Caco-2 (cell line): ENCODE data around the gene TNFSF4. TPM values are rescaled to one million over a fixed set of nuclear protein-coding genes. Genes with fewer than 3 reads are reported as not detected.

Source experiments
- BruUV-seq: library from RNA; stranded (reverse); fragments of 400-500 nt; replicated peaks from 2 replicates; lab custom pipeline; 2021; lab: Mats Ljungman, UMichigan
- CTCF ChIA-PET: fragments of 300-600 bp; sonication (Branson Sonifier 250); formaldehyde crosslinking; loops from one replicate; lab custom pipeline; 2022; ENCODE audit warnings: antibody characterized with exemption; lab: Charles Lee
- POLR2A ChIA-PET: fragments of 300-600 bp; sonication (Branson Sonifier 250); formaldehyde crosslinking; loops from one replicate; lab custom pipeline; 2022; ENCODE audit warnings: antibody characterized with exemption; lab: Charles Lee
- DNase-seq, 2 experiments: peaks; one replicate each; pipeline versions ENCODE4 v3.0.0 to v3.0.0-alpha.2; 2020 to 2022
- H3K27me3 ChIP-seq: replicated peaks from 2 replicates; pipeline ENCODE4 v1.6.0; 2011; ENCODE audit warnings: low read length; ENCODE audit not compliant: control insufficient read depth, insufficient read depth
- H3K36me3 ChIP-seq: 2 replicates; pipeline ENCODE4 v1.5.1; 2011; ENCODE audit warnings: low read length; ENCODE audit not compliant: control insufficient read depth, insufficient read depth
- H3K4me1 ChIP-seq: fragments of 250-450 bp; sonication (Bioruptor Pico); 2 replicates; pipeline ENCODE4 v1.5.1; 2020; ENCODE audit warnings: mild to moderate bottlenecking
- H3K4me3 ChIP-seq: 2 replicates; pipeline ENCODE4 v1.5.1; 2011; ENCODE audit warnings: low read depth, mild to moderate bottlenecking, control low read depth, low read length
- H3K9me3 ChIP-seq: fragments of 250-450 bp; sonication (Bioruptor Pico); 2 replicates; pipeline ENCODE4 v1.5.1; 2020; ENCODE audit warnings: mild to moderate bottlenecking, moderate library complexity
- H3K27ac Mint-ChIP-seq: one replicate; pipeline ENCODE4 v1.8.0; 2022; ENCODE audit warnings: mixed read lengths; ENCODE audit not compliant: unreplicated experiment
- H3K27me3 Mint-ChIP-seq: one replicate; pipeline ENCODE4 v1.8.0; 2022; ENCODE audit warnings: mixed read lengths; ENCODE audit not compliant: insufficient read depth, unreplicated experiment
- H3K36me3 Mint-ChIP-seq: one replicate; pipeline ENCODE4 v1.8.0; 2022; ENCODE audit warnings: mild to moderate bottlenecking, mixed read lengths; ENCODE audit not compliant: insufficient read depth, unreplicated experiment
- H3K4me1 Mint-ChIP-seq: one replicate; pipeline ENCODE4 v1.8.0; 2022; ENCODE audit warnings: low read depth, mixed read lengths; ENCODE audit not compliant: unreplicated experiment
- H3K4me3 Mint-ChIP-seq: one replicate; pipeline ENCODE4 v1.8.0; 2022; ENCODE audit warnings: mild to moderate bottlenecking, moderate library complexity, mixed read lengths; ENCODE audit not compliant: unreplicated experiment
- H3K9me3 Mint-ChIP-seq: one replicate; pipeline ENCODE4 v1.8.0; 2022; ENCODE audit warnings: mixed read lengths; ENCODE audit not compliant: unreplicated experiment
- CTCF ChIP-seq, 2 experiments: fragments of 200-600 bp in 1 of 2; IDR thresholded peaks; 1 replicate in 1 of 2; 2 replicates in 1 of 2; pipeline versions ENCODE4 v1.5.1 to v1.8.0; 2011 to 2022; ENCODE audit warnings: antibody characterized with exemption in 1 of 2, control low read depth in 1 of 2, inconsistent platforms in 1 of 2, low read depth in 1 of 2, low read length in 1 of 2, mild to moderate bottlenecking in 1 of 2, moderate library complexity in 1 of 2; ENCODE audit not compliant: insufficient read depth in 1 of 2, severe bottlenecking in 1 of 2, unreplicated experiment in 1 of 2
- intact Hi-C: fragments of 100-400 bp; cut with micrococcal nuclease; formaldehyde crosslinking; loops from one replicate; pipeline ENCODE4 v1.10.0; 2022; ENCODE audit not compliant: unreplicated experiment
- total RNA-seq: library from RNA; stranded (reverse); gene quantifications from 2 replicates; pipeline ENCODE4 v1.2.3, GENCODE V29; 2022

Gene TNFSF4
- total RNA-seq, 1 experiment from 2014 or later: 1.3 TPM

- Histone ChIP-seq H3K27me3 (no peaks in the 10 kb centered on the region), H3K4me3 (no peak overlapping the region), H3K36me3 (no peaks in the 10 kb centered on the region), H3K4me1 (no peaks in the 10 kb centered on the region), H3K9me3 (no peaks in the 10 kb centered on the region; the same call in 1 of the 2 replicates)
- H3K36me3 Mint-ChIP-seq: no peaks in the 10 kb centered on the region
- DNase-seq: no peak
- POLR2A ChIA-PET: no interaction called here
- no peak for TF ChIP-seq CTCF (IDR thresholded peaks at IDR 0.05; ENCODE audit: insufficient read depth in 1 of 2, low read depth in 1 of 2, low read length in 1 of 2, severe bottlenecking in 1 of 2, unreplicated experiment in 1 of 2)
- CTCF ChIA-PET: no interaction called here
- intact Hi-C loops: no loop called here
- no peaks in the 10 kb centered on the region for H3K27me3 Mint-ChIP-seq
- no peaks in the 10 kb centered on the region for H3K4me1 Mint-ChIP-seq
- no TSS peak for BruUV-seq
- peaks cover 37% of the 10 kb centered on the region for H3K9me3 Mint-ChIP-seq
- no peak overlapping the region for H3K27ac Mint-ChIP-seq
- no peak overlapping the region for H3K4me3 Mint-ChIP-seq
Measured at GRCh38 chr1:173148971-173149370, 58.2 kb downstream of the TNFSF4 start.

GRCh38 chr1:173148545-173148944 lies 58.6 kb downstream of the TNFSF4 start:
- Mint-ChIP-seq H3K9me3 (peaks cover 35% of the 10 kb centered on the region), H3K36me3 (no peaks in the 10 kb centered on the region), H3K27me3 (no peaks in the 10 kb centered on the region), H3K4me3 (no peak overlapping the region), H3K27ac (no peak overlapping the region), H3K4me1 (no peaks in the 10 kb centered on the region)
- Histone ChIP-seq H3K4me3 (no peak overlapping the region), H3K4me1 (no peaks in the 10 kb centered on the region), H3K9me3 (no peaks in the 10 kb centered on the region; the same call in 1 of the 2 replicates), H3K27me3 (no peaks in the 10 kb centered on the region), H3K36me3 (no peaks in the 10 kb centered on the region)
- no TSS peak for BruUV-seq
- ChIA-PET CTCF (no interaction called here), POLR2A (no interaction called here)
- TF ChIP-seq CTCF (IDR thresholded peaks at IDR 0.05; ENCODE audit: insufficient read depth in 1 of 2, low read depth in 1 of 2, low read length in 1 of 2, severe bottlenecking in 1 of 2, unreplicated experiment in 1 of 2): no peak
- intact Hi-C loops: no loop called here
- DNase-seq: no peak

GRCh38 chr1:173140733-173141132 lies 66.4 kb downstream of the TNFSF4 start:
- DNase-seq: no peak
- no peak overlapping the region for H3K4me3 ChIP-seq
- no peaks in the 10 kb centered on the region for H3K9me3 ChIP-seq
- intact Hi-C loops: no loop called here
- no peaks in the 10 kb centered on the region for H3K27me3 ChIP-seq
- Mint-ChIP-seq H3K4me3 (no peak overlapping the region), H3K27me3 (no peaks in the 10 kb centered on the region), H3K9me3 (peaks cover 10% of the 10 kb centered on the region), H3K36me3 (no peaks in the 10 kb centered on the region), H3K27ac (no peak overlapping the region), H3K4me1 (no peaks in the 10 kb centered on the region)
- TF ChIP-seq CTCF (IDR thresholded peaks at IDR 0.05; ENCODE audit: insufficient read depth in 1 of 2, low read depth in 1 of 2, low read length in 1 of 2, severe bottlenecking in 1 of 2, unreplicated experiment in 1 of 2): no peak
- no peaks in the 10 kb centered on the region for H3K36me3 ChIP-seq
- H3K4me1 ChIP-seq: peaks cover 5% of the 10 kb centered on the region; the same call in 1 of the 2 replicates
- ChIA-PET CTCF (no interaction called here), POLR2A (no interaction called here)
- no TSS peak for BruUV-seq
